K562 (cell line): ENCODE measurements around the gene BACH1. TPM values are rescaled to one million over a fixed set of nuclear protein-coding genes. Genes with fewer than 3 reads are reported as not detected.

Experiments
- ARID2 ChIP-seq: fragments of 450-650 bp; IDR thresholded peaks from 2 replicates; pipeline ENCODE4 v1.6.1; 2017; ENCODE audit warnings: antibody characterized with exemption, mild to moderate bottlenecking
- ARID4B ChIP-seq: sonication (generic); formaldehyde crosslinking; IDR thresholded peaks from 2 replicates; pipeline ENCODE4 v1.8.0; 2022; ENCODE audit warnings: mild to moderate bottlenecking, missing genetic modification reagents
- CHD1 ChIP-seq: fragments of 200-600 bp; sonication (generic); IDR thresholded peaks from one replicate; pipeline ENCODE4 v1.6.1; 2012; ENCODE audit warnings: mild to moderate bottlenecking, moderate library complexity, low read length, inconsistent platforms
- CSDE1 ChIP-seq, 2 experiments: fragments of 450-650 bp; IDR thresholded peaks; 2 replicates each; pipeline ENCODE4 v1.6.1; 2016; ENCODE audit warnings: mild to moderate bottlenecking in 1 of 2
- GTF2E2 ChIP-seq: fragments of 200-800 bp; sonication (Bioruptor generic); IDR thresholded peaks from 2 replicates; pipeline ENCODE4 v1.6.1; 2016; ENCODE audit warnings: missing genetic modification characterization, missing compliant biosample characterization
- KLF10 ChIP-seq: fragments of 250-450 bp; sonication (Bioruptor Pico); IDR thresholded peaks from 2 replicates; pipeline ENCODE4 v1.6.1; 2021; ENCODE audit warnings: matching md5 sums
- NFIC ChIP-seq: fragments of 450-650 bp; IDR thresholded peaks from 2 replicates; pipeline ENCODE4 v1.6.1; 2017; ENCODE audit warnings: mild to moderate bottlenecking, inconsistent platforms
- PHTF2 ChIP-seq: fragments of 250-450 bp; sonication (Bioruptor Pico); IDR thresholded peaks from 2 replicates; pipeline ENCODE4 v1.5.0; 2021; ENCODE audit warnings: mild to moderate bottlenecking
- SETDB1 ChIP-seq: IDR thresholded peaks from one replicate; pipeline ENCODE4 v1.6.1; 2012; ENCODE audit warnings: low read length, control low read depth, inconsistent platforms
- SMARCB1 ChIP-seq: IDR thresholded peaks from 2 replicates; pipeline ENCODE4 v1.6.1; 2011; ENCODE audit warnings: improper control_type of control experiment, low read depth; ENCODE audit not compliant: insufficient read length
- ZKSCAN8 ChIP-seq: fragments of 200-800 bp; sonication (Bioruptor generic); IDR thresholded peaks from 2 replicates; pipeline ENCODE4 v1.6.1; 2016; ENCODE audit warnings: missing genetic modification characterization, missing compliant biosample characterization
- ZNF175 ChIP-seq: fragments of 200-800 bp; sonication (Bioruptor generic); IDR thresholded peaks from 2 replicates; pipeline ENCODE4 v1.6.1; 2016; ENCODE audit warnings: low read depth, mild to moderate bottlenecking, missing genetic modification characterization, missing compliant biosample characterization
- ZNF24 ChIP-seq: fragments of 450-650 bp; IDR thresholded peaks from 2 replicates; pipeline ENCODE4 v1.6.1; 2016
- ZNF41 ChIP-seq: fragments of 250-450 bp; sonication (Bioruptor Pico); conservative IDR thresholded peaks from 2 replicates; pipeline ENCODE4 v1.4.0; 2020; ENCODE audit warnings: mild to moderate bottlenecking
- ZNF79 ChIP-seq: fragments of 250-450 bp; sonication (Bioruptor Pico); IDR thresholded peaks from 2 replicates; pipeline ENCODE4 v1.4.0; 2020; ENCODE audit warnings: low read depth, mild to moderate bottlenecking, moderate library complexity
- polyA plus RNA-seq, 8 experiments: library from polyadenylated mRNA; depleted of rRNA in 4 of 8; stranded (reverse) in 5 of 8; unstranded in 3 of 8; fragments of >200 nt; fragmentation: Nextera tagmentation in 2 of 8; fragmentation: Illumina TruSeq in 1 of 8; extraction: Ambion mirVana in 2 of 8; extraction: Trizol in 1 of 8; gene quantifications; 2 replicates each; pipeline versions ENCODE4 v1.2.1 to v1.2.3, GENCODE V29; 2011 to 2014; ENCODE audit warnings: inconsistent platforms in 1 of 8, missing spikeins in 1 of 8
- total RNA-seq, 7 experiments: library from RNA; depleted of rRNA in 6 of 7; stranded (reverse); fragments of >200 nt in 6 of 7; fragmentation: Illumina TruSeq in 2 of 7; extraction: Trizol in 2 of 7; gene quantifications; 2 replicates each; pipeline versions ENCODE4 v1.2.1 to v1.2.3, GENCODE V29; 2011 to 2021; ENCODE audit warnings: low replicate concordance in 1 of 7
- TF ChIP-seq, protein P1 (sequence below): conservative IDR thresholded peaks from 2 replicates; pipeline ENCODE4 v1.6.1; 2011; ENCODE audit warnings: low read depth, mild to moderate bottlenecking, low read length; ENCODE audit not compliant: control insufficient read depth
- TF ChIP-seq, protein P2 (sequence below), 2 experiments: fragments of 450-650 bp; IDR thresholded peaks; 2 replicates each; pipeline ENCODE4 v1.6.1; 2018; ENCODE audit warnings: mild to moderate bottlenecking in 2 of 2, low read depth in 1 of 2; ENCODE audit not compliant: partially characterized antibody in 2 of 2
- TF ChIP-seq, protein P3 (sequence below): fragments of 250-450 bp; sonication (Bioruptor Pico); IDR thresholded peaks from 2 replicates; pipeline ENCODE4 v1.5.0; 2022; ENCODE audit warnings: mild to moderate bottlenecking

Gene BACH1
- total and polyA plus RNA-seq, 9 of the 15 experiments (the other 6 are each of a cell fraction or from before 2014, with no cell fraction given): 10.6 to 58.5 (median 28.6) TPM

GRCh38 chr21:29302359-29302875 is 3.7 kb downstream of the BACH1 start (continued):
- TF ChIP-seq, protein P1, sequence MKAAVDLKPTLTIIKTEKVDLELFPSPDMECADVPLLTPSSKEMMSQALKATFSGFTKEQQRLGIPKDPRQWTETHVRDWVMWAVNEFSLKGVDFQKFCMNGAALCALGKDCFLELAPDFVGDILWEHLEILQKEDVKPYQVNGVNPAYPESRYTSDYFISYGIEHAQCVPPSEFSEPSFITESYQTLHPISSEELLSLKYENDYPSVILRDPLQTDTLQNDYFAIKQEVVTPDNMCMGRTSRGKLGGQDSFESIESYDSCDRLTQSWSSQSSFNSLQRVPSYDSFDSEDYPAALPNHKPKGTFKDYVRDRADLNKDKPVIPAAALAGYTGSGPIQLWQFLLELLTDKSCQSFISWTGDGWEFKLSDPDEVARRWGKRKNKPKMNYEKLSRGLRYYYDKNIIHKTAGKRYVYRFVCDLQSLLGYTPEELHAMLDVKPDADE: no peak
- TF ChIP-seq ZNF79 (CRISPR knock-in tag): no peak
- peak; percentile 39 for TF ChIP-seq SMARCB1
- TF ChIP-seq, protein P2, sequence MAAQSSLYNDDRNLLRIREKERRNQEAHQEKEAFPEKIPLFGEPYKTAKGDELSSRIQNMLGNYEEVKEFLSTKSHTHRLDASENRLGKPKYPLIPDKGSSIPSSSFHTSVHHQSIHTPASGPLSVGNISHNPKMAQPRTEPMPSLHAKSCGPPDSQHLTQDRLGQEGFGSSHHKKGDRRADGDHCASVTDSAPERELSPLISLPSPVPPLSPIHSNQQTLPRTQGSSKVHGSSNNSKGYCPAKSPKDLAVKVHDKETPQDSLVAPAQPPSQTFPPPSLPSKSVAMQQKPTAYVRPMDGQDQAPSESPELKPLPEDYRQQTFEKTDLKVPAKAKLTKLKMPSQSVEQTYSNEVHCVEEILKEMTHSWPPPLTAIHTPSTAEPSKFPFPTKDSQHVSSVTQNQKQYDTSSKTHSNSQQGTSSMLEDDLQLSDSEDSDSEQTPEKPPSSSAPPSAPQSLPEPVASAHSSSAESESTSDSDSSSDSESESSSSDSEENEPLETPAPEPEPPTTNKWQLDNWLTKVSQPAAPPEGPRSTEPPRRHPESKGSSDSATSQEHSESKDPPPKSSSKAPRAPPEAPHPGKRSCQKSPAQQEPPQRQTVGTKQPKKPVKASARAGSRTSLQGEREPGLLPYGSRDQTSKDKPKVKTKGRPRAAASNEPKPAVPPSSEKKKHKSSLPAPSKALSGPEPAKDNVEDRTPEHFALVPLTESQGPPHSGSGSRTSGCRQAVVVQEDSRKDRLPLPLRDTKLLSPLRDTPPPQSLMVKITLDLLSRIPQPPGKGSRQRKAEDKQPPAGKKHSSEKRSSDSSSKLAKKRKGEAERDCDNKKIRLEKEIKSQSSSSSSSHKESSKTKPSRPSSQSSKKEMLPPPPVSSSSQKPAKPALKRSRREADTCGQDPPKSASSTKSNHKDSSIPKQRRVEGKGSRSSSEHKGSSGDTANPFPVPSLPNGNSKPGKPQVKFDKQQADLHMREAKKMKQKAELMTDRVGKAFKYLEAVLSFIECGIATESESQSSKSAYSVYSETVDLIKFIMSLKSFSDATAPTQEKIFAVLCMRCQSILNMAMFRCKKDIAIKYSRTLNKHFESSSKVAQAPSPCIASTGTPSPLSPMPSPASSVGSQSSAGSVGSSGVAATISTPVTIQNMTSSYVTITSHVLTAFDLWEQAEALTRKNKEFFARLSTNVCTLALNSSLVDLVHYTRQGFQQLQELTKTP (IDR thresholded peaks at IDR 0.05; ENCODE audit: low read depth in 1 of 2, partially characterized antibody in 2 of 2): peak in 1 of 2 experiments; percentile 6
- no peak for TF ChIP-seq PHTF2 (CRISPR knock-in tag)
- TF ChIP-seq, protein P3, sequence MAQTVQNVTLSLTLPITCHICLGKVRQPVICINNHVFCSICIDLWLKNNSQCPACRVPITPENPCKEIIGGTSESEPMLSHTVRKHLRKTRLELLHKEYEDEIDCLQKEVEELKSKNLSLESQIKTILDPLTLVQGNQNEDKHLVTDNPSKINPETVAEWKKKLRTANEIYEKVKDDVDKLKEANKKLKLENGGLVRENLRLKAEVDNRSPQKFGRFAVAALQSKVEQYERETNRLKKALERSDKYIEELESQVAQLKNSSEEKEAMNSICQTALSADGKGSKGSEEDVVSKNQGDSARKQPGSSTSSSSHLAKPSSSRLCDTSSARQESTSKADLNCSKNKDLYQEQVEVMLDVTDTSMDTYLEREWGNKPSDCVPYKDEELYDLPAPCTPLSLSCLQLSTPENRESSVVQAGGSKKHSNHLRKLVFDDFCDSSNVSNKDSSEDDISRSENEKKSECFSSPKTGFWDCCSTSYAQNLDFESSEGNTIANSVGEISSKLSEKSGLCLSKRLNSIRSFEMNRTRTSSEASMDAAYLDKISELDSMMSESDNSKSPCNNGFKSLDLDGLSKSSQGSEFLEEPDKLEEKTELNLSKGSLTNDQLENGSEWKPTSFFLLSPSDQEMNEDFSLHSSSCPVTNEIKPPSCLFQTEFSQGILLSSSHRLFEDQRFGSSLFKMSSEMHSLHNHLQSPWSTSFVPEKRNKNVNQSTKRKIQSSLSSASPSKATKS (CRISPR knock-in tag): no peak
- TF ChIP-seq ZNF175 (CRISPR knock-in tag): no peak
- TF ChIP-seq ZKSCAN8 (CRISPR knock-in tag): no peak
- no peak for TF ChIP-seq ARID2
- 0 out of 2 replicates have a peak, but pooled peaks have one; percentile 24 for TF ChIP-seq GTF2E2 (tag)
- no peak for TF ChIP-seq CHD1
- TF ChIP-seq KLF10: no peak
- TF ChIP-seq ARID4B (CRISPR knock-in tag): no peak
- no peak for TF ChIP-seq ZNF24
- no peak for TF ChIP-seq ZNF41 (CRISPR knock-in tag)
- no peak for TF ChIP-seq SETDB1
- TF ChIP-seq NFIC: no peak
- 0 out of 4 replicates have a peak, but pooled peaks of 1 of the 2 experiments have one; percentile 3 for TF ChIP-seq CSDE1 (IDR thresholded peaks at IDR 0.05)
